ENCODE results near the gene REEP6.

Gene REEP6

GRCh38 chr19:1456121-1456900 lies 34.7 kb upstream of the REEP6 start:
- in situ Hi-C loops (cut with MboI; ENCODE audit: low sequenced_read_pairs) = no loop called here

- in situ Hi-C loops (cut with MboI; ENCODE audit: low sequenced_read_pairs) = no loop called here
These were observed 33.8 kb upstream of the REEP6 start for GRCh38 chr19:1457031-1457739.

- in situ Hi-C loops (cut with MboI; ENCODE audit: low sequenced_read_pairs) = no loop called here
These were observed 33.1 kb upstream of the REEP6 start for GRCh38 chr19:1457892-1458291.

- in situ Hi-C loops (cut with MboI; ENCODE audit: low sequenced_read_pairs) = no loop called here
These were observed 31.5 kb upstream of the REEP6 start for GRCh38 chr19:1459479-1459878.

- in situ Hi-C loops (cut with MboI; ENCODE audit: low sequenced_read_pairs) = no loop called here
These were observed 30.7 kb upstream of the REEP6 start for GRCh38 chr19:1460033-1460995.

GRCh38 chr19:1461862-1462261 lies 29.1 kb upstream of the REEP6 start:
- in situ Hi-C loops (cut with MboI; ENCODE audit: low sequenced_read_pairs) = no loop called here

GRCh38 chr19:1465191-1466016 lies 25.6 kb upstream of the REEP6 start:
- in situ Hi-C loops (cut with MboI; ENCODE audit: low sequenced_read_pairs) = no loop called here

- in situ Hi-C loops (cut with MboI; ENCODE audit: low sequenced_read_pairs) = no loop called here
These were observed 24.9 kb upstream of the REEP6 start for GRCh38 chr19:1466018-1466460.

- in situ Hi-C loops (cut with MboI; ENCODE audit: low sequenced_read_pairs) = no loop called here
These were observed 24.3 kb upstream of the REEP6 start for GRCh38 chr19:1466461-1467214.

GRCh38 chr19:1467215-1467489 lies 23.8 kb upstream of the REEP6 start:
- in situ Hi-C loops (cut with MboI; ENCODE audit: low sequenced_read_pairs) = no loop called here

- in situ Hi-C loops (cut with MboI; ENCODE audit: low sequenced_read_pairs) = no loop called here
These were observed 23.3 kb upstream of the REEP6 start for GRCh38 chr19:1467490-1468273.

GRCh38 chr19:1468274-1468820 lies 22.6 kb upstream of the REEP6 start:
- in situ Hi-C loops (cut with MboI; ENCODE audit: low sequenced_read_pairs) = no loop called here

- in situ Hi-C loops (cut with MboI; ENCODE audit: low sequenced_read_pairs) = no loop called here
These were observed 22.1 kb upstream of the REEP6 start for GRCh38 chr19:1468821-1469254.

GRCh38 chr19:1469255-1470054 lies 21.5 kb upstream of the REEP6 start:
- in situ Hi-C loops (cut with MboI; ENCODE audit: low sequenced_read_pairs) = no loop called here

- in situ Hi-C loops (cut with MboI; ENCODE audit: low sequenced_read_pairs) = no loop called here
These were observed 21.0 kb upstream of the REEP6 start for GRCh38 chr19:1470055-1470304.

- in situ Hi-C loops (cut with MboI; ENCODE audit: low sequenced_read_pairs) = no loop called here
These were observed 20.5 kb upstream of the REEP6 start for GRCh38 chr19:1470305-1471009.

- in situ Hi-C loops (cut with MboI; ENCODE audit: low sequenced_read_pairs) = no loop called here
These were observed 19.9 kb upstream of the REEP6 start for GRCh38 chr19:1471010-1471514.

All from HL-60/S4 treated with phorbol 12-myristate 13-acetate at 8.2 ng/mL for 4 days and 3 days (cell line).